Cardiac fibroblast (primary cell): Measurements from ENCODE around the gene SLC10A4.

Source experiments
- DNase-seq, 2 donors: peaks; one replicate each; pipeline versions ENCODE4 v3.0.0 to v3.0.0-alpha.2; 2010; ENCODE audit warnings: low read depth in 2 of 2
- H3K4me3 ChIP-seq, 2 donors: replicated peaks in 1 of 2; 1 replicate in 1 of 2; 2 replicates in 1 of 2; pipeline ENCODE4 v1.5.1; 2011; ENCODE audit warnings: low read depth in 2 of 2, low read length in 2 of 2, mild to moderate bottlenecking in 2 of 2, moderate library complexity in 1 of 2
- TF ChIP-seq, protein P1 (sequence below): IDR thresholded peaks from one replicate; pipeline ENCODE4 v1.5.1; 2011; ENCODE audit warnings: low read depth, mild to moderate bottlenecking, low read length, inconsistent platforms

Gene SLC10A4

DNA sequence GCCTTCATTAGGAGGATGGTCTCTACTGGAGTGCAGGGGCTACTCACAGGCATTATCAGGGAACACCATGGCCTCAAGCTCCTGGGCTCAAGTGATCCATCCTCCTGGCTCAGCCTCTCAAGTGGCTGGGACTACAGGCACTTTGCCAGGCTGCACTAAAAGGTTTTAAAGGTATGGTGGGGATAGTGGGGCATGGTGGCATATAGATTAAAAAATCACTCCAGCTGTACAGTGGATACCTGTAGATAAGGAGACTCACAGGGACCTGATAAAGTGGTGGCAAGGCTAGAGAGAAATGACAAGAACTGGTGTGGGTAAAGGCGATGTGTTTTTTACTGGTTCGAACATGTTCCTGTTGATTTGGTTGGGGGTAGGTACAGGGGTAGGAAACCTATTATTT, 12.8 kb downstream of the SLC10A4 start:
- DNase-seq = no peak
- TF ChIP-seq, protein P1, sequence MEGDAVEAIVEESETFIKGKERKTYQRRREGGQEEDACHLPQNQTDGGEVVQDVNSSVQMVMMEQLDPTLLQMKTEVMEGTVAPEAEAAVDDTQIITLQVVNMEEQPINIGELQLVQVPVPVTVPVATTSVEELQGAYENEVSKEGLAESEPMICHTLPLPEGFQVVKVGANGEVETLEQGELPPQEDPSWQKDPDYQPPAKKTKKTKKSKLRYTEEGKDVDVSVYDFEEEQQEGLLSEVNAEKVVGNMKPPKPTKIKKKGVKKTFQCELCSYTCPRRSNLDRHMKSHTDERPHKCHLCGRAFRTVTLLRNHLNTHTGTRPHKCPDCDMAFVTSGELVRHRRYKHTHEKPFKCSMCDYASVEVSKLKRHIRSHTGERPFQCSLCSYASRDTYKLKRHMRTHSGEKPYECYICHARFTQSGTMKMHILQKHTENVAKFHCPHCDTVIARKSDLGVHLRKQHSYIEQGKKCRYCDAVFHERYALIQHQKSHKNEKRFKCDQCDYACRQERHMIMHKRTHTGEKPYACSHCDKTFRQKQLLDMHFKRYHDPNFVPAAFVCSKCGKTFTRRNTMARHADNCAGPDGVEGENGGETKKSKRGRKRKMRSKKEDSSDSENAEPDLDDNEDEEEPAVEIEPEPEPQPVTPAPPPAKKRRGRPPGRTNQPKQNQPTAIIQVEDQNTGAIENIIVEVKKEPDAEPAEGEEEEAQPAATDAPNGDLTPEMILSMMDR = no peak

DNA sequence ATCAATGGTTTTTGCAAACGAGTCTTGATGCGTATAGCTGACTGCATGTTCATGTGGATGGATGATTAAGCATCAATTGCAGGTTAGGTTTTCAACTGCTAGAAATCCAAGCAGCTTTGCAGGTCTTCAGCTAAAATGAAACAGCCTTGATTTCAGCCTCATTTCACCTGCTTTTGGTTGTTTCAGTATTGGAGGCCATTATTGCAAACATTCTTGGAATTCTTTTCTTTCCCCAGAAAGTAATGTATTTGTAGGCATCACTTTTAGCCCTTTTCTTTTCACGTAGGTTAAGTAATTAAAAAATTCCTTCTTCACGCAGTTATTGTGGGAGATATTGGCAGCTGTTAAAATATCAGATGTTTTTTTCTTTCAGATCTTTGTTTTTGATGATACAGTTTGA, 15.8 kb downstream of the SLC10A4 start:
- TF ChIP-seq, protein P1 = no peak
- DNase-seq = no peak
- no peak overlapping the region for H3K4me3 ChIP-seq

More for the DNA sequence above, 12.8 kb downstream of the SLC10A4 start:
- H3K4me3 ChIP-seq = no peak overlapping the region

DNA sequence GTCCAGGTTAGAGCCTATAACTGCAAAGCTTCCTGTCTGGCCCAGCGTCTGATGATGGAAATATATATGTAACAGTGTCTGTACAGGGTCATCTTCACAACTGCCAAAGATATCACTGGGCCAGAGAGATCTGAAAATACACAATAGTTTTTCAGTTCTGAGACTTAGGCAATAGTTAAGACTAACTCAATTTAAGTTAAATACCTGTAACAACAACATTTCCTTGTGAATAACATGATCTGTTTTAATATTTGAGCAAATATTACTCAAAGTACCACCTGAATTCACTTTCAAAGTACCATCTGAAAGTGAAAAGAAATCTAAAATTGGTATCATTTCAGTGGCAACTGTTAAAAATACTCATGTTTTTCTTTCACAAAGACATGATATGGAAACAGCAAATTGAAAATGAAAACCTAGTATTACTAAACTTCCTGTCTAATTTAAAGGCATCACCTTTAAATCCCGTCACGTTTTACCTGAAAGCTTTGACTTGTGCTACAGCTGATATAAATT, 16.5 kb downstream of the SLC10A4 start:
- TF ChIP-seq, protein P1 = no peak
- no peak for DNase-seq
- H3K4me3 ChIP-seq = no peak overlapping the region

DNA sequence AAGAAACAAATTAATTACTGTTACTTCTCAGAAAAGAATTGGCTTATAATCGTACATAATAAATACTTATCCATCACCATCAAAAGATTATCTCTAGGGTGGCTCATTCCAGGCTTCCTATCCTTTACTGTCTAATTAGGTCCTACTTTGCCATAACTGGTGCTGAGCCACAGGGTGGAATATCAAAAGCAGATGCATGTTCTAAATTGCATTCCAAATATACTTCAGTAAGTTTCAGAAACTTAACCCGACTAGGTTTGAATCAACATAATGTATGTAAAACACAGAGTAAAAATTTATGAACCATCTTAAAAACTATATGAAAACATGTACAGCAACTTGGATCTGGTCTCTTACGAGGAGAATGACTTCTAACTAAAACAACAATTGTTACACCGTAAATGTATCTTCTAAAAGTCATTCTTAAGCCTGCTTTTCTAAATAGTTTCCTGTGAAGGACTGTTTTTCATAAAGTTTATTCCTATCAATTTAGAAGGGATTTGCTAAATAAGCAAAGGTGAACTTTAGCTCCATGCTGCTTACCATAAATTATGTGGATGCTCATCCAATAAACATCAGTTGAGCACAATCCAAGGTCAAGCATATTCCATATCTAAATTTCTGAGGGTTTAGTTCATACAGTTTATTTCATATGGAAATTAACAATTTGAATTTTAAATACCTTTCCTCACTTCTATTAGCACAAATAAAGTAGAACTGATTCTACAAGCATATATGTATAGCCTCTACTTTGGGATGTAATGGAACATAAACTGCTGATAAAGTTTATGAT, 20.3 kb downstream of the SLC10A4 start:
- TF ChIP-seq, protein P1 = no peak
- H3K4me3 ChIP-seq = no peak overlapping the region
- no peak for DNase-seq

DNA sequence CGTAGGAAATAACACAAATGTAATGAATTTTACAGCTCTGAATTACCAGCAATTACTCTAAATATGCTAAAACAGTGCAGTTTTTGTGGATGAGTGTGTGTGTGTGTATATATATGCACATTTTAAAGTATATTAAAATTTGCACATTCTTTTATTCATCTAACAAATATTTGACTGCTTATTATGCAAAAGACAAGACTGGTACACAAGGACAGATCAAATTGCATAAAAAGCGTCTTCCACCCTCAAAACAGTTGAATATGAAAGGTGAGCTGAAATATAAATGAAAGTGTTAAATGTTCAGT, 20.8 kb downstream of the SLC10A4 start:
- H3K4me3 ChIP-seq = no peak overlapping the region
- TF ChIP-seq, protein P1 = no peak
- no peak for DNase-seq

DNA sequence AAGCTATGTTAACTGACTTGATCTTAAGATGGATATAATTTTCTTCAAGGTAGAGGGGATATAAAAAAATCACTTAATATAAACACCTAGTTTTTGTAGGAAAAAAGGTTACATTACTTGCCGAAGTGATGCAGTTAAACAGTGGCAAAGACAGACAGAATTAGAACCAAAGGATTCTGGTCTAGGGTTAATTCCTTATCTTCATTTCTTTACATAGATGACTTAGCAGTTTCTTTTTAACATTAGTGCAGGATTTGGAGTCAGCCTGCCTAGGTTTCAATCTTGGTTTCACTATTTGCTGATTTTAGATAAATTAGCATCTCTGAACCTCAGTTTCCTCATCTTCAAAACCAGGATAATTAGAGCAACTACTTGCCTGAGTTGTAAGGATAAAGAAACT, 21.2 kb downstream of the SLC10A4 start:
- TF ChIP-seq, protein P1 = no peak
- no peak overlapping the region for H3K4me3 ChIP-seq
- no peak for DNase-seq
